GM18511 (cell line): ENCODE data around the gene MTHFR.
A peak's percentile ranks its signal among the peaks of the same experiment; 100 is the strongest.

Experiments
- ATAC-seq: cut with Tn5 transposase; IDR thresholded peaks from one replicate; pipeline ENCODE4 v1.9.1; 2021; ENCODE audit warnings: mild to moderate bottlenecking, moderate library complexity; ENCODE audit not compliant: unreplicated experiment

Gene MTHFR

GRCh38 chr1:11805422-11806306, at the start of gene MTHFR, which contains the start of gene CLCN6:
Gene MTHFR, minus strand, starts transcription at chr1:11805964. Its CDS starts 2,848 bp downstream, at chr1:11803116.
Gene CLCN6, plus strand, starts transcription at chr1:11806191. Its CDS starts 72 bp downstream, at chr1:11806263.
- ATAC-seq, result peak; percentile 79

- ATAC-seq, result no peak
Observed at GRCh38 chr1:11855430-11855829, 49.7 kb upstream of the MTHFR start.

- no peak for ATAC-seq
Observed at GRCh38 chr1:11854519-11854918, 48.8 kb upstream of the MTHFR start.

GRCh38 chr1:11851180-11851579, 45.4 kb upstream of the MTHFR start:
- ATAC-seq, result no peak

GRCh38 chr1:11850156-11850555, 44.4 kb upstream of the MTHFR start:
- ATAC-seq, result no peak

- ATAC-seq, result no peak
Observed at GRCh38 chr1:11848373-11848700, 42.6 kb upstream of the MTHFR start.

- ATAC-seq, result no peak
Observed at GRCh38 chr1:11847667-11848372, 42.1 kb upstream of the MTHFR start, which contains the start of gene NPPA. Gene NPPA, minus strand, starts transcription at chr1:11847783. Its CDS starts 99 bp downstream, at chr1:11847684.

- no peak for ATAC-seq
Observed at GRCh38 chr1:11845641-11846335, 40.0 kb upstream of the MTHFR start.

- ATAC-seq, result no peak
Observed at GRCh38 chr1:11842154-11843041, 36.6 kb upstream of the MTHFR start.

GRCh38 chr1:11841245-11842153, 35.7 kb upstream of the MTHFR start:
- ATAC-seq, result no peak

- no peak for ATAC-seq
Observed at GRCh38 chr1:11839727-11840705, 34.3 kb upstream of the MTHFR start.

- ATAC-seq, result no peak
Observed at GRCh38 chr1:11838349-11839272, 32.8 kb upstream of the MTHFR start.

GRCh38 chr1:11837767-11838348, 32.1 kb upstream of the MTHFR start:
- no peak for ATAC-seq

- no peak for ATAC-seq
Observed at GRCh38 chr1:11836955-11837766, 31.4 kb upstream of the MTHFR start.

- no peak for ATAC-seq
Observed at GRCh38 chr1:11835441-11836225, 29.9 kb upstream of the MTHFR start.
